ENCODE data around the gene BTBD7. TPM values are rescaled to one million over a fixed set of nuclear protein-coding genes. Genes with fewer than 3 reads are reported as not detected.

Gene BTBD7
- total RNA-seq, 1 donor from 2014 or later, result 47.9 TPM

DNA sequence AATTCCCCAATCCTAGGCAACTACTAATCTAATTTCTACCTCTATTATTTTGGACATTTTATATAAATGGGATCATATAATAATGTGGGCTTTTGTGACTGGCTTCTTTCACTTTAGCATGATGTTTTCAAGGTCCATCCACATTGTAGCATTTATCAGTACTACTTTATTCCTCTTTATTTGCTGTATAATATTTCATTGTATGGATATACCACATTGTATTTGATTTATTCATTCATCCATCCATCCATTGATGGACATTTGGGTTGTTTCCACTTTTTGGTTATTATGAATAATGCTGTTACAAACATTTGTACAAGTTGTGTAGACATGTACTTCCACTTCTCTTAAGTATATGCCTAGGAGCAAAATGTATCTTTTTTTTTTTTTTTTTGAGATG lies 17.3 kb downstream of the BTBD7 start:
- H3K27ac Mint-ChIP-seq, result no peak overlapping the region
- no peak for DNase-seq (ENCODE audit: extremely low spot score, unreplicated experiment)
- TF ChIP-seq, protein P1, sequence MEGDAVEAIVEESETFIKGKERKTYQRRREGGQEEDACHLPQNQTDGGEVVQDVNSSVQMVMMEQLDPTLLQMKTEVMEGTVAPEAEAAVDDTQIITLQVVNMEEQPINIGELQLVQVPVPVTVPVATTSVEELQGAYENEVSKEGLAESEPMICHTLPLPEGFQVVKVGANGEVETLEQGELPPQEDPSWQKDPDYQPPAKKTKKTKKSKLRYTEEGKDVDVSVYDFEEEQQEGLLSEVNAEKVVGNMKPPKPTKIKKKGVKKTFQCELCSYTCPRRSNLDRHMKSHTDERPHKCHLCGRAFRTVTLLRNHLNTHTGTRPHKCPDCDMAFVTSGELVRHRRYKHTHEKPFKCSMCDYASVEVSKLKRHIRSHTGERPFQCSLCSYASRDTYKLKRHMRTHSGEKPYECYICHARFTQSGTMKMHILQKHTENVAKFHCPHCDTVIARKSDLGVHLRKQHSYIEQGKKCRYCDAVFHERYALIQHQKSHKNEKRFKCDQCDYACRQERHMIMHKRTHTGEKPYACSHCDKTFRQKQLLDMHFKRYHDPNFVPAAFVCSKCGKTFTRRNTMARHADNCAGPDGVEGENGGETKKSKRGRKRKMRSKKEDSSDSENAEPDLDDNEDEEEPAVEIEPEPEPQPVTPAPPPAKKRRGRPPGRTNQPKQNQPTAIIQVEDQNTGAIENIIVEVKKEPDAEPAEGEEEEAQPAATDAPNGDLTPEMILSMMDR (conservative IDR thresholded peaks at IDR 0.05), result no peak
- H3K4me3 Mint-ChIP-seq, result no peak overlapping the region
- peaks cover 5% of the 10 kb centered on the region for H3K36me3 Mint-ChIP-seq
- no peaks in the 10 kb centered on the region for H3K9me3 Mint-ChIP-seq
- peaks cover 19% of the 10 kb centered on the region for H3K4me1 Mint-ChIP-seq (ENCODE audit: unreplicated experiment)
- no peaks in the 10 kb centered on the region for H3K27me3 Mint-ChIP-seq

DNA sequence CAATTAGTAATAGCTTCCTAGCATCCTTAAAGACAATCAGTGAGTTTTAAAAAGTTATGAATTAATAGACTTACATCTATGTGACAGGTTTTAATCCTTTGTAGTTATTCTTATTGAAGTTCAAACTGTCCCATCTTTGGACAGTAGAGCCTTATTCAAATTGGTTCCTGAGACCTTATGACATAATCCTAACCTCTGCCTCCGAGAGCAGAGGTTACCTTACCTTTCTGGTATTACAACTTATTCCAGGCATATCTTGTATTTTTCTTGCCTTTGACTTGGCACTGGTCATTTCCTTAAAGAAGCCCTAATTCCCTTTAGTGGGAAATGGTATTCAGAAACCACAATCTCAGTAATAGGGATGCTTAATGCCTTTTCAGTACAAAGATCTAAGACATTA lies 21.8 kb downstream of the BTBD7 start:
- H3K36me3 Mint-ChIP-seq, result no peaks in the 10 kb centered on the region
- TF ChIP-seq, protein P1 (conservative IDR thresholded peaks at IDR 0.05), result no peak
- DNase-seq (ENCODE audit: extremely low spot score, unreplicated experiment), result no peak
- H3K27ac Mint-ChIP-seq, result no peak overlapping the region
- H3K9me3 Mint-ChIP-seq, result no peaks in the 10 kb centered on the region
- no peak overlapping the region for H3K4me3 Mint-ChIP-seq
- H3K4me1 Mint-ChIP-seq (ENCODE audit: unreplicated experiment), result no peaks in the 10 kb centered on the region
- H3K27me3 Mint-ChIP-seq, result no peaks in the 10 kb centered on the region

DNA sequence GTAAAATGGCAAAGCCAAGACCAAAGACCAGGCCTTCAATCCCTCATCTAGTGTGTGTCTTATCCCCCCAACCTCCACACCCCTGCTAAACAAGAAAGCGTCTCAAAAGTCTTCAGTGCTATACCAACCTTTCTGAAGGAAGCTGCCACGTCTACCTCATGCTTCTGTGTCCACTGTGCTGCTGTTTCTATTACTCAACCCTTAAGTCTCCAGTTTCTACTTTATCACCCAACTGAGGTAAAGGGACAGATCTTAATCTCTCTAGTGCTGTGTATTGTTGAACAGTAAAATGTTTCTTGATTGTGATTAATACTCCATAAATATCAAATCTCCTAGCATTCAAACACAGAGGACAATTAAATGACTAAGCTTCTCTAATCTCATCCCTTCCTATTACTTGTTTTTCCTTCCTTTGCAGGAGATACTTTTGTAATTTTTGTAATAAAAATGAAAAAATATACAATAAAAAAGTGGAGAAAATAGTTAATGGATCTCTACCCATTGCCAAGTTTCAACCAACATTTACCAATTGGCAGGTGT lies 23.3 kb downstream of the BTBD7 start:
- H3K4me1 Mint-ChIP-seq (ENCODE audit: unreplicated experiment), result no peaks in the 10 kb centered on the region
- H3K27me3 Mint-ChIP-seq, result no peaks in the 10 kb centered on the region
- no peaks in the 10 kb centered on the region for H3K36me3 Mint-ChIP-seq
- no peak overlapping the region for H3K4me3 Mint-ChIP-seq
- no peaks in the 10 kb centered on the region for H3K9me3 Mint-ChIP-seq
- no peak for DNase-seq (ENCODE audit: extremely low spot score, unreplicated experiment)
- H3K27ac Mint-ChIP-seq, result no peak overlapping the region
- TF ChIP-seq, protein P1 (conservative IDR thresholded peaks at IDR 0.05), result no peak

DNA sequence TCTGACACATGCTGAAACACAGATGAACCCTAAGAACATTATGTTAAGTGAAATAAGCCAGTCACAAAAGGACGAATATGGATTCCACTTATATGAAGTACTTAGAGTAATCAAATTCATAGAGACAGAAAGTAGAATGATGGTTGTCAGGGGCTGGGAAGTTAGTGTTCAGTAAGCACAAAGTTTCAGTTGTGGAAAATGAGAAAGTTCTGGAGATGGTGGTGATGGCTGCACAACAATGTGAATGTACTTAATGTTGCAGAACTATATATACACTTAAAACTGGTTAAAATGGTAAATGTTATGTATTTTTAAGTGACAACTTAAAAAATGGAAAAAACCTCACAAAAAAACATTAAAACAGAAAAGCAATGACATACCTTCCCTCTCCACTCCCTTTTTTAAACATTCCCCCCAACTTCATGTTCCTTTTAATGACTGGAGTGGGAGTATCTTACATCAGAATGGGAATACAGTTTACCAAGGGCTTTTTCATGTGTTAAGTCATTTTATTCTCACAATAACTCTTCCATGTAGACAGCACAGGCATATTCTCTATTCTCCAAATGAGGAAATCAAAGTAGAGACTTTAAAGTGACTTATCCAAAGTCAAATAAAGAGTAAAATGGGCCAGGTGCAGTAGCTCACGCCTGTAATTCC lies 24.0 kb downstream of the BTBD7 start:
- Mint-ChIP-seq H3K9me3 (no peaks in the 10 kb centered on the region), H3K36me3 (no peaks in the 10 kb centered on the region), H3K4me3 (no peak overlapping the region), H3K27me3 (no peaks in the 10 kb centered on the region), H3K4me1 (ENCODE audit: unreplicated experiment) (no peaks in the 10 kb centered on the region), H3K27ac (no peak overlapping the region)
- no peak for DNase-seq (ENCODE audit: extremely low spot score, unreplicated experiment)
- TF ChIP-seq, protein P1 (conservative IDR thresholded peaks at IDR 0.05), result no peak

DNA sequence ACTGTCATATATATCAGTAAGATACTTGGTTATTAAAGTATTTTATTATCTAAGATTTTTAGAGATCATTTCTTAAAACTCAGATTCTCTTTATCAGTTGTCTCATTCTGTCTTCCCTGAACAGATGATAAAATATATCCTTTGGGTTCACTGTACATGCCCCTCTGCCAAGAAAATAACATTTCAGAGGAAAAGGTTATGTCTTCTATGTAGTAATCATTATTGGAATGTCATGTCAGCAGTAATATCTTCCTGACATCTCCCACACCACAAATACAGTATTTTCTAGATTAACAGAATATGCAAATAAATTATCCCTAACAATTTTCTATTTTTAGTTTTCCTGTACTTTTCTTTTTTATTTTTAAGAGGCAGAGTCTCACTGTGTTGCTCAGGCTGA lies 26.0 kb downstream of the BTBD7 start:
- TF ChIP-seq, protein P1 (conservative IDR thresholded peaks at IDR 0.05), result no peak
- Mint-ChIP-seq H3K9me3 (no peaks in the 10 kb centered on the region), H3K27me3 (no peaks in the 10 kb centered on the region), H3K27ac (no peak overlapping the region), H3K4me3 (no peak overlapping the region), H3K4me1 (ENCODE audit: unreplicated experiment) (peaks cover 5% of the 10 kb centered on the region), H3K36me3 (peaks cover 4% of the 10 kb centered on the region)
- no peak for DNase-seq (ENCODE audit: extremely low spot score, unreplicated experiment)

All from type B pancreatic cell (in vitro differentiated cells).